Measurements from ENCODE around the gene CAMK1D. TPM values are rescaled to one million over a fixed set of nuclear protein-coding genes. Genes with fewer than 3 reads are reported as not detected.

CAMK1D gene
- total and polyA plus RNA-seq, 8 donors: 4.4 to 10.8 (median 4.8) TPM

DNA sequence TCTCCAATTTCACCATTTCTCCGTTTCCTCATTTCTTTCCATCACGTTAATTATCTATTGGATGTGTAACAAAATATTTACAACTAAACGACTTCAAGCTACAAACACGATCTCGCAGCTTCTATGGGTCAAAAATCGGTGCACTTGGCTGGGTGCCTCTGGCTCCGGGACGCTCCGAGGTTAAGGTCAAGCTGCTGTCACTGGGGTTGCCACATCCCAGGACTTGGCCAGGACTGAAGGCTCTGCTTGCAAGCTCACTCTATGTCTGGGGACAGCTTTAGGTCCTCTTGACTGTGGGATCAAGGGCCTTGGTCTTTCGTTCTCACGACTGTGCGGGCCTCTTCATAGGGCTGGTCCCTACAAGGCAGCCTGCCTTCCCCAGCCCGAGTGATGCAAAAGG, 492.5 kb downstream of the CAMK1D start:
- Histone ChIP-seq H3K36me3 (no peaks in the 10 kb centered on the region), H3K9me3 (no peaks in the 10 kb centered on the region), H3K4me3 (no peak overlapping the region), H3K27ac (no peak overlapping the region), H3K4me1 (peaks cover 0 to 4% of the 10 kb centered on the region in 2 donors), H3K27me3 (no peaks in the 10 kb centered on the region)
- DNase-seq: peak in 1 of 4 donors; percentile 30
- TF ChIP-seq, protein P1, sequence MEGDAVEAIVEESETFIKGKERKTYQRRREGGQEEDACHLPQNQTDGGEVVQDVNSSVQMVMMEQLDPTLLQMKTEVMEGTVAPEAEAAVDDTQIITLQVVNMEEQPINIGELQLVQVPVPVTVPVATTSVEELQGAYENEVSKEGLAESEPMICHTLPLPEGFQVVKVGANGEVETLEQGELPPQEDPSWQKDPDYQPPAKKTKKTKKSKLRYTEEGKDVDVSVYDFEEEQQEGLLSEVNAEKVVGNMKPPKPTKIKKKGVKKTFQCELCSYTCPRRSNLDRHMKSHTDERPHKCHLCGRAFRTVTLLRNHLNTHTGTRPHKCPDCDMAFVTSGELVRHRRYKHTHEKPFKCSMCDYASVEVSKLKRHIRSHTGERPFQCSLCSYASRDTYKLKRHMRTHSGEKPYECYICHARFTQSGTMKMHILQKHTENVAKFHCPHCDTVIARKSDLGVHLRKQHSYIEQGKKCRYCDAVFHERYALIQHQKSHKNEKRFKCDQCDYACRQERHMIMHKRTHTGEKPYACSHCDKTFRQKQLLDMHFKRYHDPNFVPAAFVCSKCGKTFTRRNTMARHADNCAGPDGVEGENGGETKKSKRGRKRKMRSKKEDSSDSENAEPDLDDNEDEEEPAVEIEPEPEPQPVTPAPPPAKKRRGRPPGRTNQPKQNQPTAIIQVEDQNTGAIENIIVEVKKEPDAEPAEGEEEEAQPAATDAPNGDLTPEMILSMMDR (IDR thresholded peaks at IDR 0.05): no peak
- no peak for ATAC-seq
- intact Hi-C loops (cut with DNase I): no loop called here

- H3K4me1 ChIP-seq: peaks cover 0 to 4% of the 10 kb centered on the region in 2 donors
- H3K36me3 ChIP-seq: no peaks in the 10 kb centered on the region
- H3K4me3 ChIP-seq: no peak overlapping the region
- no peaks in the 10 kb centered on the region for H3K9me3 ChIP-seq
- DNase-seq (no peak), ATAC-seq (no peak)
- H3K27me3 ChIP-seq: no peaks in the 10 kb centered on the region
- no peak overlapping the region for H3K27ac ChIP-seq
- TF ChIP-seq, protein P1 (IDR thresholded peaks at IDR 0.05): no peak
- intact Hi-C loops (cut with DNase I): no loop called here
Observed at GRCh38 chr10:12842310-12842709, 493.0 kb downstream of the CAMK1D start.

- peaks cover 0 to 10% of the 10 kb centered on the region in 2 donors for H3K27me3 ChIP-seq
- TF ChIP-seq, protein P1 (IDR thresholded peaks at IDR 0.05): no peak
- no peaks in the 10 kb centered on the region for H3K36me3 ChIP-seq
- peaks cover 0 to 4% of the 10 kb centered on the region in 2 donors for H3K4me1 ChIP-seq
- no peak for ATAC-seq
- H3K4me3 ChIP-seq: no peak overlapping the region
- intact Hi-C loops (cut with DNase I): no loop called here
- H3K27ac ChIP-seq: no peak overlapping the region
- no peaks in the 10 kb centered on the region for H3K9me3 ChIP-seq
- no peak for DNase-seq
Observed at GRCh38 chr10:12843296-12843945, 494.1 kb downstream of the CAMK1D start.

DNA sequence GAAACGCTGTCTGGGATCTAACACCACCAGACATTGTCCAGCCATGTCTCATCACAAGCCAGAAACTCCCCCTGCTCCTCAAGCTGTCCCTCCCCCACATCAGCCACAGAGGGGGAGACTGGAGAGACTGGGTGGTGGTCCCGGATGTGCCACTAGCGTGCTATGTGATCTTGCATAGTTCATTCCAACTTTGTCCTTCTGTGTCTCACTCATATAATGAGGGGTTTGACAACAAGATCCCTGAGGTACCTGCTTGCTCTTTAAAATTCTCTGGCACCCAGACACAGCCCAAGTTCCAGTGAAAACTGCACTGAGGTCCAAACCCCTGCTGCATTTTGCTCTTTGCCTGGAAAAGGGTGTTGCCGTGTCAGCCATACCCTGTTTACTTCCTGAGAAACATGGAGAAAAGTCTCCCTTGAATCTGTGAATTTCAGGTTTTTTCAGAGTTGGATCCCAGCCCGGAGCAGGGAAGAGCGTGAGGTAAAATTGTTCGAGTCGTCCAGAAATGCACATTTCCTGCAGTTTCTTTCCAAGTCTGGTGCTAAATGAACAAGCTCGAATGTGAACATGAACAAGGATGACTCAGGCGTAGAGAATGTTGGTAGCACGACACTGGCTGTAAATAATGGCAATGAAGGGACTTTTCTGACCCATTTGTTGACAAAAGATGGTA, 495.6 kb downstream of the CAMK1D start:
- Histone ChIP-seq H3K36me3 (no peaks in the 10 kb centered on the region), H3K4me1 (peaks cover 0 to 4% of the 10 kb centered on the region in 2 donors), H3K27me3 (peaks cover 0 to 25% of the 10 kb centered on the region in 2 donors), H3K9me3 (no peaks in the 10 kb centered on the region), H3K4me3 (no peak overlapping the region), H3K27ac (no peak overlapping the region)
- DNase-seq: peak in 1 of 4 donors; percentile 39
- ATAC-seq: peak; percentile 61
- intact Hi-C loops (cut with DNase I): no loop called here
- TF ChIP-seq, protein P1 (IDR thresholded peaks at IDR 0.05): no peak

DNA sequence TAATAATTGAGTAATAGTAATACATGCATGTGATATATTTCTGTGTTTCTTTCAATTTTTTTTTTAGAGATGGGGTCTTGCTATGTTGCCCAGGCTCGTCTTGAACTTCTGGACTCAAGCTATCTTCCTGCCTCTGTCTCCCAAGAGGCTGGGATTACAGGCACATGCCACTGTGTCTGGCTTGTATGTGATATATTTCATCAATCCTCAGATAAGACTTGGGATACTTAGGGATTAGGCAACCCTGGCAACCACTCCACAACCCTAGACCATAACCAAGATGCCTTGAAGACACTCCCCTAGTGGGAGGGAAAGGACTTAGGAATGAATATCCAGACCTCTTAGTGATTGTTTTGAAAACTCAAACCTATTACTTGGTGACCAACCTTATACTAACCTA, 497.4 kb downstream of the CAMK1D start:
- Histone ChIP-seq H3K4me3 (no peak overlapping the region), H3K36me3 (no peaks in the 10 kb centered on the region), H3K27me3 (peaks cover 0 to 28% of the 10 kb centered on the region in 2 donors), H3K9me3 (no peaks in the 10 kb centered on the region), H3K27ac (no peak overlapping the region), H3K4me1 (peaks cover 0 to 4% of the 10 kb centered on the region in 2 donors)
- intact Hi-C loops (cut with DNase I): no loop called here
- DNase-seq (no peak), ATAC-seq (no peak)
- TF ChIP-seq, protein P1 (IDR thresholded peaks at IDR 0.05): no peak

All from left lung (tissue), 10 donors.